Panc1 (cell line): ENCODE data around the gene MPPED2. TPM values are rescaled to one million over a fixed set of nuclear protein-coding genes. Genes with fewer than 3 reads are reported as not detected.

Source experiments
- ATAC-seq: fragments of 200-7000 bp; cut with Tn5 transposase; 2 replicates; pipeline ENCODE4 v1.9.1; 2020; ENCODE audit warnings: mild to moderate bottlenecking, moderate library complexity
- BruUV-seq: library from RNA; stranded (reverse); fragments of 400-500 nt; replicated peaks from 2 replicates; lab custom pipeline; 2021; lab: Mats Ljungman, UMichigan
- CTCF ChIA-PET: fragments of 300-600 bp; sonication (Branson Sonifier 250); formaldehyde crosslinking; loops from one replicate; lab custom pipeline; 2022; ENCODE audit warnings: antibody characterized with exemption; lab: Charles Lee
- POLR2A ChIA-PET: fragments of 300-600 bp; sonication (Branson Sonifier 250); formaldehyde crosslinking; loops from one replicate; lab custom pipeline; 2022; ENCODE audit warnings: antibody characterized with exemption; lab: Charles Lee
- DNase-seq: peaks from one replicate; pipeline ENCODE4 v3.0.0-alpha.2; 2010; ENCODE audit warnings: low read depth, low spot score
- H3K27ac ChIP-seq: 2 replicates; pipeline ENCODE4 v1.5.1; 2011; ENCODE audit warnings: mild to moderate bottlenecking, low read length, inconsistent platforms
- H3K27me3 ChIP-seq: fragments of 200-500 bp; sonication (Bioruptor generic); 2 replicates; pipeline ENCODE4 v1.6.0; 2014; ENCODE audit warnings: low read length, inconsistent platforms; ENCODE audit not compliant: control insufficient read depth, insufficient read depth
- H3K36me3 ChIP-seq: fragments of 200-500 bp; sonication (Bioruptor generic); 2 replicates; pipeline ENCODE4 v1.5.1; 2014; ENCODE audit warnings: inconsistent platforms, mild to moderate bottlenecking, low read length, moderate library complexity; ENCODE audit not compliant: control insufficient read depth, insufficient read depth
- H3K4me1 ChIP-seq: 2 replicates; pipeline ENCODE4 v1.5.1; 2011; ENCODE audit warnings: inconsistent platforms, mild to moderate bottlenecking, low read length, moderate library complexity; ENCODE audit not compliant: control insufficient read depth, insufficient read depth
- H3K4me3 ChIP-seq, 2 experiments: 2 replicates each; pipeline ENCODE4 v1.5.1; 2011 to 2012; ENCODE audit warnings: low read depth in 2 of 2, low read length in 2 of 2, mild to moderate bottlenecking in 2 of 2, inconsistent platforms in 1 of 2, moderate library complexity in 1 of 2
- H3K9me3 ChIP-seq: fragments of 200-500 bp; sonication (Bioruptor generic); 2 replicates; pipeline ENCODE4 v1.5.1; 2014; ENCODE audit warnings: low read depth, mild to moderate bottlenecking, inconsistent platforms, low read length, moderate library complexity; ENCODE audit not compliant: control insufficient read depth, insufficient read depth
- CTCF ChIP-seq: fragments of 450-650 bp; IDR thresholded peaks from 2 replicates; pipeline ENCODE4 v1.5.1; 2017; ENCODE audit warnings: mild to moderate bottlenecking
- POLR2AphosphoS5 ChIP-seq: IDR thresholded peaks from 2 replicates; pipeline ENCODE4 v1.6.1; 2012; ENCODE audit warnings: mild to moderate bottlenecking, low read depth, low read length, moderate library complexity
- REST ChIP-seq, 2 experiments: IDR thresholded peaks; 2 replicates each; pipeline ENCODE4 v1.6.1; 2011 to 2012; ENCODE audit warnings: low read depth in 2 of 2, control low read depth in 1 of 2, low read length in 1 of 2, mild to moderate bottlenecking in 1 of 2, moderate library complexity in 1 of 2; ENCODE audit not compliant: insufficient read depth in 1 of 2
- SIN3A ChIP-seq: IDR thresholded peaks from 2 replicates; pipeline ENCODE4 v1.6.1; 2012; ENCODE audit warnings: low read depth, mild to moderate bottlenecking, low read length, moderate library complexity, borderline replicate concordance; ENCODE audit not compliant: insufficient read depth
- TCF7L2 ChIP-seq: IDR thresholded peaks from 2 replicates; pipeline ENCODE4 v1.6.1; 2011; ENCODE audit warnings: mild to moderate bottlenecking, low read depth, low read length, inconsistent platforms
- in situ Hi-C: cut with HindIII; loops from 2 replicates; pipeline ENCODE4 v1.10.0; 2016; ENCODE audit warnings: low sequenced_read_pairs, low pct_unique_long_range_greater_than_20kb
- intact Hi-C: fragments of 100-400 bp; cut with micrococcal nuclease; formaldehyde crosslinking; loops from one replicate; pipeline ENCODE4 v1.10.0; 2022; ENCODE audit not compliant: unreplicated experiment
- total RNA-seq: library from RNA; stranded (reverse); gene quantifications from one replicate; pipeline ENCODE4 v1.2.1, GENCODE V29; 2021; ENCODE audit not compliant: unreplicated experiment

MPPED2 gene
- total RNA-seq, 1 experiment from 2014 or later = not detected

- in situ Hi-C loops = no loop called here
Measured at GRCh38 chr11:30550022-30550542, 36.1 kb downstream of the MPPED2 start.

GRCh38 chr11:30549565-30549964 lies 36.6 kb downstream of the MPPED2 start:
- no peaks in the 10 kb centered on the region for H3K4me1 ChIP-seq
- no peaks in the 10 kb centered on the region for H3K36me3 ChIP-seq
- no peaks in the 10 kb centered on the region for H3K9me3 ChIP-seq
- DNase-seq (no peak), ATAC-seq (no peak)
- intact Hi-C loops (no loop called here), in situ Hi-C loops (no loop called here)
- POLR2A ChIA-PET = no interaction called here
- H3K27me3 ChIP-seq = no peaks in the 10 kb centered on the region
- TF ChIP-seq SIN3A = no peak
- no peak for TF ChIP-seq REST (IDR thresholded peaks at IDR 0.05; ENCODE audit: insufficient read depth in 1 of 2, low read depth in 2 of 2, low read length in 1 of 2)
- TF ChIP-seq POLR2AphosphoS5 = no peak
- no peak for TF ChIP-seq TCF7L2
- TF ChIP-seq CTCF = no peak
- H3K27ac ChIP-seq = no peak overlapping the region
- H3K4me3 ChIP-seq = no peak overlapping the region
- BruUV-seq = no TSS peak
- CTCF ChIA-PET = no interaction called here

More at GRCh38 chr11:30550022-30550542, 36.1 kb downstream of the MPPED2 start:
- Histone ChIP-seq H3K27ac (no peak overlapping the region), H3K9me3 (no peaks in the 10 kb centered on the region), H3K4me1 (no peaks in the 10 kb centered on the region), H3K27me3 (no peaks in the 10 kb centered on the region), H3K36me3 (no peaks in the 10 kb centered on the region), H3K4me3 (no peak overlapping the region)
- no peak for DNase-seq
- no TSS peak for BruUV-seq
- CTCF ChIA-PET = no interaction called here
- intact Hi-C loops = no loop called here
- POLR2A ChIA-PET = no interaction called here
- TF ChIP-seq CTCF (no peak), REST (IDR thresholded peaks at IDR 0.05; ENCODE audit: insufficient read depth in 1 of 2, low read depth in 2 of 2, low read length in 1 of 2) (no peak), POLR2AphosphoS5 (no peak), SIN3A (no peak), TCF7L2 (no peak)
- ATAC-seq = no peak
